GM19043 (cell line): Measurements from ENCODE around the gene LINGO3.

ENCODE experiments used
- ATAC-seq: cut with Tn5 transposase; IDR thresholded peaks from one replicate; pipeline ENCODE4 v1.9.1; 2021; ENCODE audit warnings: low read depth; ENCODE audit not compliant: unreplicated experiment

Gene LINGO3

DNA sequence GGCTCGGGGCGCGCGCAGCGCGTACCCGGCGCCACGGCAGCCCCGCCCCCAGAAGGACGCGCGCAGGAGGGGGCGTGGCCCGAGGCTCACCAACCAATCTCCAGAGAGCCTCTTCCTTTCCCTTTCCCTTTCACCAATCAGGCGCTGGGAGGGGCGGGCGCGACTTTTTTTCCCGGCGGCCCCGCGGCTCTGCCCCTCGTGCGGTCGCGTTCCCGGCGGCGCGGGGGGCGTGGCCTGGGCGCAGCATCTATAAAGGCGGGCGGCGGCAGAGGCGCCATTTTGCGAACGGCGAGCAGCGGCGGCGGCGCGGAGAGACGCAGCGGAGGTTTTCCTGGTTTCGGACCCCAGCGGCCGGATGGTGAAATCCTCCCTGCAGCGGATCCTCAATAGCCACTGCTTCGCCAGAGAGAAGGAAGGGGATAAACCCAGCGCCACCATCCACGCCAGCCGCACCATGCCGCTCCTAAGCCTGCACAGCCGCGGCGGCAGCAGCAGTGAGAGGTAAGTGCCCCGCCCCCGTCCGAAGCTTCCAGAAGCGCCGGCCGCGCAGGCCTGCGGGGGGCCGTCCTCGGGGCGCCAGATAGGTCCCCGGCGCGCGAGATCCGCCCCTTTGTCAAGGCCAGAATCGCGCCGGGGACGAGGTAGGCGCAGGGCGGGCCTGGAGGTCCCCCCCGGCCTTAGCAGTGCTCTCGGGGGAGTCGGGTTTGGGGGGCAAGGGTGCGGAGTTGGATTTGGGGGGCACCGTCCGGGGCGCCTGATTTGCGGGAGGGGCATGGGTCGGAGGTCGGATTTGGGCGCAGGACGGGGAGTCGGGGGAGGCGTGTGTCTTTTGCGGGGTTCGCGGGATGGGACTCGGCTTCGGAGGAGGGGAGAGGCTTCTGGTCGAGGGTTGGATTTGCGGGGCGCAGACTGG, 38.5 kb downstream of the LINGO3 start:
- ATAC-seq = no peak

DNA sequence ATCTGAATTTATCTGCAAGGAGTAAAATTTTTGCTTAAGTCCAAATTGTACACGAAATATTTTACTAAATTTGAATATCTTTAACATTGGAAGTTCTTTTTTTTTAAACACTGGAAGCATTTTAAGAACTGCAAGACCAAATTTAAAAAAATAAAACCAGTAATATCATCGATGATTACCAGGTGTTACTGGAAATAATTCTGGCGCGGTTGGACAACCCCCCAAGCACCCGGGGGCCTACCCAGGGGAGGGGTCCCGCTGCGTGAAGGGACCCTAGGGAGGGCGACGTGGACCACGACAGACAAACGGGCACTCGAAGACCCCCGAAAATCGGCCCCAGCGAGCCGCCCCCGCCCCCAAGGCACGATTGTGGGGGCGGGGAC, 39.1 kb downstream of the LINGO3 start:
- no peak for ATAC-seq

DNA sequence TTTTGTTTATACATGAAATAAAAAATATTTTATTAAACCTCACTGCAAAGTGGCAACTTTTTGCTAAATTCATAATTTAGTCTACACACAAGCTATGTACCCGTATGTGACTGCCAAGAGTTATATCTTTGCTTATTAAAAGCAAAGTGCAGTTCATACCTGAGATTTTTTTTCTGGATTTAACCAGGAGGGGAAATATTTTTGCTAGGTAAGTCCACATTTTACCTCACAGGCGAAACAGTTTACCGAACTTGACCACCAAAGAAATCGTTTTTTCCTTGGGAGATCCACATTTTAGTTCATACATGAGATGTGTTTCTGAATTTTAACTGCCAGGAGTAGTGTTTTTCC, 39.5 kb downstream of the LINGO3 start:
- ATAC-seq = no peak

DNA sequence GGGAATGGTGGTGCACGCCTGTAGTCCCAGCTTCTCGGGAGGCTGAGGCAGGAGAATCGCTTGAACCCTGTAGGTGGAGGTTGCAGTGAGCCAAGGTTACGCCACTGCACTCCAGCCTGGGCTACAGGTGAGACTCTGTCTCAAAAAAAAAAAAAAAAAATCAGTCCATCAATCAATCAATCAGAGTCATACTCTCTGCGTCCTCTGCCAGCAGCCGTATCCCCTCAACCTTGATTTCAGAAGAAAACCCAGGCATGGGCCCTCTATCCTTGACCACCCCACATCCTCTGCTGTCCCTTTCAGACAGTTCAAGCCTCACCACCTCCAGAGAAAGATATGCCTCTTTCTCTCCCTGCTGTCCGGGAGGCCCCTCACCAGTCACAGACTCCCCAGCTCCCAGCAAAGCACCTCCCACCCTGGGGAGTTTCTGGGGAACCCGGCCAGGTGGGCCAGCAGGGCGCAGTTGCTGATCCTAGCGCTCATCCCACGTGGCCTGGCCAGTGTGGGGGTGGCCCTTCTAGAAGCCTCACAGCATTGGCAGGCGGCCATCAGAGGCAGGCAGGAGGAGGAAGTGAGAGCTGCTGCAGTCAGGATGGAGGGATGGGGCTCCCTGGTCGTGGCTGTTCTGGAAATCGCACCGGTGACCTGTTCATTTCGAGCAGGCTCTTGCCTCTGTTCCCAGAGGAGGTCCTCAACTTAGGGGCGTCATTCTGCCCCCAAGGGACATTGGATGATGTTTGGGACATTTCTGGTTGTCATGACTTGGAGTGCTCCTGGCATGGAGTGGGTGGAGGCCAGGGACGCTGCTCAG, 41.6 kb downstream of the LINGO3 start:
- ATAC-seq = no peak

DNA sequence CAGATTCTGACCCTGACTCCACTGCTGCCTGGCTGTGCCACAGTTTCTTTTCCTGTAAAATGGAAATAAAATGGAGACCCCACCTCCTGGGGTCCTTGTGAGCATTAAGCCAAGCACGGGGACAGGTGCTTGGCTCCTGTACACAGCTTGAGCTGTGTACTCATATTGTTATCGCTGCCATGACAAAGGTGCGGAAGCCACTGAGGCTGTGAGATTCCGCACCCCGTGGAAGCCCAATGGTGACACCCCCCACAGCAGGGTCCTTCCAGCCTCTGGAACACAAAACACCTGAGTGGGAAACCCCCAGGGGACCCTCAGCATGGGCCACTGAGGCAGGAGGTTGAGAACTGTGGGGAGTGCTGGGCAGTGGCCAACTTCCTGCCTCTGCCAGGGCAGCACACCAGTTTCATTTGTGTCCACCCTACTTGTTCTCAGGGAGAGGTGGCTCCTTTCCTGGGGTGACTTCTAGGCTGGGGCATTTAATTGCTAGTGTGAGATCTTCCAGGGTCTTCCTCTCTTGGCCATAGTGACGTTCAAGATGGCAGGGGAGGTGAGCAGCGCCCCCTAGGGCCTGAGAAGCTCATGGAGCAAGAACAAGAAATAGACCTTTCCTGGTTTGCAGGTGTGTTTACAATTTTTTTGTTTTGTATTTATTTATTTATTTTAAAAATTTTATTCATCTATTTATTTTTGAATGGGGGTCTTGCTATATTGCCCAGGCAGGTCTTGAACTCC, 46.3 kb downstream of the LINGO3 start:
- no peak for ATAC-seq

DNA sequence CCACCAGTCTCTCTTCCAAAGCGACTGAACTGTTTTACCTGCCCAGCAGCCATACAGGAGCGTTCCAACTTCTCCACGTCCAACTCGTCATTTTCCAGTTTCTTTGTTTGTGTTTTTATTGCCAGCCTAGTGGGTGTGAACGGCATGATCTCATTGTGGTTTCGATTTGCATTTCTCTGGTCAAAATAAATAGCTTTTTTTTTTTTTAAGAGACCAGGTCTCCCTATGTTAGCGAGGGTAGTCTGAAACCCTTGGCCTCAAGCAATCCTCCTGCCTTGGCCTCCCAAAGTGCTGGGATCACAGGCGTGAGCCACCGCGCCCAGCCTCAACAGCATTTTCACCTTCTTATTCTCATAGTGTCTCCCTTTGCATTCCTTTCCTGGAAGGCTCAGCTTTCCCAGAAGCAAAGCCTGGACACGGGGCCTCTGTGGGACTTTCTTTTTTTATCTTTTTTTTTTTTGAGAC, 47.6 kb downstream of the LINGO3 start:
- ATAC-seq = no peak

DNA sequence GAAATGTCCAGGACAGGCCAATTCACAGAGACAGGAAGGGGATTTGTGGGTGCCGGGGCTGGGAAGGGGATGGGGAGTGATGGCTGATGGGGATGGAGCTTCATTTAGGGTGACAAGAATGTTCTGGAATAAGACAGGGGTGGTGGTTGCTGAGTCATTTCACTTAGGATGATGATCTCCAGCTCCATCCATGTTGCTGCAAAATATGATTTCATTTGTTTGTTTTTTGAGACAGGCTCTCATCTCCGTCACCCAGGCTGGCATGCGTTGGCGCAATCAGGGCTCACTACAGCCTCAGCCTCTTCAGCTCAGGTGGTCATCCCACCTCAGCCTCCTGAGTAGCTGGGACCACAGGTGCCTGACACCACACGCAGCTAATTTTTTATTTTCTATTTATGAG, 48.6 kb downstream of the LINGO3 start:
- ATAC-seq = no peak
